ENCODE measurements around the gene PSMA2.

The PSMA2 gene

DNA sequence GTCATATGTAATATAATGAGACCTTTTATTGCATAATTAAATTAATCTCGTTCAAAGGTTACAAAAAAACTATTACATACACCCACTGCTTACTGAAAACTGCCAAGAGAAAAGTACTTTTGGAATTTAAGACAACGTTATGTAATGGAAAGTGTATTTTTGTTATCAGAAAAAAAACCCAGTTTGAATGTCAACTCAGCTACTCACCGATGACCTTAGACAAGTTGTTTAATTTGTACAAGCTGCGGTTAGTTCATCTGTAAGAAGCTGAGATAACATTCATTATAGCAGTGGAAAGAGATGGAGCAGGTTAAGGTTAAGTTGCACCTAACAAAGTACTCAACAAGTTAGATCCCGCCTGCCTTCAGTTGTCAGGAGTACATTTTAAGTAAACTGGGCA, 1.1 kb downstream of the PSMA2 start:
- WGBS (ENCODE audit: extremely low coverage, insufficient coverage, low lambda C conversion rate): no CpG with 5 or more reads among the region's 5 CpGs
- no peak for DNase-seq

DNA sequence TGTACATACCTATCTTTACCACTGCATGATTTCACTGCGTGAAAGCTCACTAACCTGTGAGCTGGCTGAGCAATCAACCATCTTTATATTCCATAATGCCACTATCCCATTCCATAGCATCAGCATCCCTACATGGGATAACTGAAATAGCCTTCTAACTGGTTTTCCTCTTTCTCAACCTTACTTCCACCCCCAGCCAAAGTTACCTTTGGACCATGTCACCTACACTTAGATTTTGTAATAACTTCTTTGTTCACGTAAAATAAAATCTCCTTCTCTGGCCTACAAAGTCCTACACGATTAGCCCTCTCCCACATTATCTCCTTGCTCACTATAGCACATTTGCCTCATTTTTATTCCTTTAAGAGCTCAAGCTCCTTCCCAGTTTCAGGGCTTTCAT, 2.5 kb downstream of the PSMA2 start:
- WGBS (ENCODE audit: extremely low coverage, insufficient coverage, low lambda C conversion rate): 100% methylated on average over 1 of the region's 3 CpGs
- H4K8ac ChIP-seq (ENCODE audit: low read depth, low read length): no peak overlapping the region

More for the DNA sequence above, 1.1 kb downstream of the PSMA2 start:
- Histone ChIP-seq H2AK5ac (ENCODE audit: low read length) (no peak overlapping the region), H2BK5ac (ENCODE audit: low read length) (no peak overlapping the region), H3K23ac (ENCODE audit: low read length) (no peak overlapping the region), H4K8ac (ENCODE audit: low read depth, low read length) (no peak overlapping the region), H3K9ac (ENCODE audit: low read length) (peak overlapping the region; percentile 99), H2BK120ac (ENCODE audit: low read depth, low read length) (no peak overlapping the region), H3K4me1 (ENCODE audit: control insufficient read depth, low read depth, low read length) (peaks cover 5% of the 10 kb centered on the region), H3K56ac (ENCODE audit: low read length) (peak overlapping the region; percentile 100), H3K36me3 (ENCODE audit: control insufficient read depth, insufficient read depth, low read length) (peaks cover 2% of the 10 kb centered on the region), H3K18ac (ENCODE audit: low read length) (no peak overlapping the region), H3K4me2 (ENCODE audit: low read length) (peak overlapping the region; percentile 89), H3K27me3 (ENCODE audit: insufficient read depth, low read length, poor library complexity) (no peaks in the 10 kb centered on the region), H2BK15ac (replicated peaks; ENCODE audit: low read depth) (no peak overlapping the region), H3K79me1 (ENCODE audit: low read length) (peaks cover 5% of the 10 kb centered on the region), H4K5ac (ENCODE audit: low read length) (no peak overlapping the region), H3K27ac (ENCODE audit: low read depth, low read length) (no peak overlapping the region), H3K4ac (ENCODE audit: low read depth, low read length) (no peak overlapping the region), H3K4me3 (ENCODE audit: low read length) (peak overlapping the region; percentile 100), H3K79me2 (ENCODE audit: control insufficient read depth, insufficient read depth, low read length) (peaks cover 68% of the 10 kb centered on the region)

DNA sequence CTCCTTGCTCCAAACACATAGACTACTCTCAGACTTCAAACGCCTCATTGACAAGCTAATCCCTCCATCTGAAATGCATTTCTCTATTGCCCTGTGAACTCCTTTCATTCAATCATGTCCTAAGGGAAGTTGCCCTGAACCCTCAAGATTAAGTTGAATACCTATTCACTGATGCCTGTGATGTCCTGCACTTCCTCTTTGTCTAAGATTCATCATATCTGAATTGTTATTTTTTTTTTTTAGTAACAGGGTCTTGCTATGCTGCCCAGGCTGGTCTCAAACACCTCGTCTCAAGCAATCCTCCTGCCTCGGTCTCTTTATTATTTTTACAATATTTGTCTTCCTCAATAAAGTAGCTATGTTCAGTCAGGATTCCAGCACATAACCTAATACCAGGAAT, 3.2 kb downstream of the PSMA2 start:
- WGBS (ENCODE audit: extremely low coverage, insufficient coverage, low lambda C conversion rate): no CpG with 5 or more reads among the region's 3 CpGs
- H2BK120ac ChIP-seq (ENCODE audit: low read depth, low read length): no peak overlapping the region
- H2BK5ac ChIP-seq (ENCODE audit: low read length): no peak overlapping the region
- peaks cover 5% of the 10 kb centered on the region for H3K4me1 ChIP-seq (ENCODE audit: control insufficient read depth, low read depth, low read length)
- H3K79me2 ChIP-seq (ENCODE audit: control insufficient read depth, insufficient read depth, low read length): peaks cover 63% of the 10 kb centered on the region
- H3K79me1 ChIP-seq (ENCODE audit: low read length): peaks cover 6% of the 10 kb centered on the region
- no peak overlapping the region for H3K23ac ChIP-seq (ENCODE audit: low read length)
- no peak overlapping the region for H2AK5ac ChIP-seq (ENCODE audit: low read length)
- no peaks in the 10 kb centered on the region for H3K36me3 ChIP-seq (ENCODE audit: control insufficient read depth, insufficient read depth, low read length)
- H2BK15ac ChIP-seq (replicated peaks; ENCODE audit: low read depth): no peak overlapping the region
- H3K27me3 ChIP-seq (ENCODE audit: insufficient read depth, low read length, poor library complexity): no peaks in the 10 kb centered on the region
- H3K4me3 ChIP-seq (ENCODE audit: low read length): no peak overlapping the region
- no peak for DNase-seq
- H4K8ac ChIP-seq (ENCODE audit: low read depth, low read length): no peak overlapping the region
- no peak overlapping the region for H3K56ac ChIP-seq (ENCODE audit: low read length)
- no peak overlapping the region for H3K18ac ChIP-seq (ENCODE audit: low read length)
- H3K9ac ChIP-seq (ENCODE audit: low read length): no peak overlapping the region
- no peak overlapping the region for H3K27ac ChIP-seq (ENCODE audit: low read depth, low read length)
- H4K5ac ChIP-seq (ENCODE audit: low read length): peak overlapping the region; percentile 51
- H3K4ac ChIP-seq (ENCODE audit: low read depth, low read length): no peak overlapping the region
- no peak overlapping the region for H3K4me2 ChIP-seq (ENCODE audit: low read length)

More for the DNA sequence above, 2.5 kb downstream of the PSMA2 start:
- H3K36me3 ChIP-seq (ENCODE audit: control insufficient read depth, insufficient read depth, low read length): no peaks in the 10 kb centered on the region
- peaks cover 5% of the 10 kb centered on the region for H3K4me1 ChIP-seq (ENCODE audit: control insufficient read depth, low read depth, low read length)
- H2BK120ac ChIP-seq (ENCODE audit: low read depth, low read length): no peak overlapping the region
- no peak overlapping the region for H4K5ac ChIP-seq (ENCODE audit: low read length)
- peak overlapping the region; percentile 30 for H3K23ac ChIP-seq (ENCODE audit: low read length)
- no peak overlapping the region for H2BK5ac ChIP-seq (ENCODE audit: low read length)
- H3K79me1 ChIP-seq (ENCODE audit: low read length): peaks cover 6% of the 10 kb centered on the region
- no peak overlapping the region for H3K4me2 ChIP-seq (ENCODE audit: low read length)
- no peak overlapping the region for H3K4me3 ChIP-seq (ENCODE audit: low read length)
- H3K18ac ChIP-seq (ENCODE audit: low read length): no peak overlapping the region
- no peak overlapping the region for H3K27ac ChIP-seq (ENCODE audit: low read depth, low read length)
- no peak overlapping the region for H2BK15ac ChIP-seq (replicated peaks; ENCODE audit: low read depth)
- peaks cover 69% of the 10 kb centered on the region for H3K79me2 ChIP-seq (ENCODE audit: control insufficient read depth, insufficient read depth, low read length)
- DNase-seq: no peak
- H3K56ac ChIP-seq (ENCODE audit: low read length): peak overlapping the region; percentile 34
- H3K9ac ChIP-seq (ENCODE audit: low read length): peak overlapping the region; percentile 10
- no peak overlapping the region for H3K4ac ChIP-seq (ENCODE audit: low read depth, low read length)
- no peak overlapping the region for H2AK5ac ChIP-seq (ENCODE audit: low read length)
- H3K27me3 ChIP-seq (ENCODE audit: insufficient read depth, low read length, poor library complexity): no peaks in the 10 kb centered on the region

DNA sequence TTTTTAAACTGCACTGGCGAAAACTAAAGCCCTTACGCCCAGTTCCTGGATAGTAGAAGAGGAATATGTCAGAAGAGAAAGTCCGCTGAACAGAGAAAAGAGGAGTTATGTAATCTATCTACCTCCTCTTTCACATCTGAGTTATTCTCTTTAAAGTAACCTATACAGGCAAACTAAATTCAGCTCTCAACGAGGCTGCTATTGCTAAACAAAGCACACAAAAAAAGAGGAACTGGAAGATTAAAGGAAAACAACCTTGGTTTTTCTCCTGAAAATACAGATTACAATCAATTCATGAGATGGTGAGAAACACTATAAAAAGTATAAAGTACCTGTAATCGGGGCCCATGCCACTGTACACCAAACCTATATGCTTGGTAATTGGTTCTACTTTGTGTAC, 5.8 kb downstream of the PSMA2 start:
- Histone ChIP-seq H3K4me3 (ENCODE audit: low read length) (no peak overlapping the region), H3K4me2 (ENCODE audit: low read length) (no peak overlapping the region), H3K27ac (ENCODE audit: low read depth, low read length) (no peak overlapping the region), H3K27me3 (ENCODE audit: insufficient read depth, low read length, poor library complexity) (no peaks in the 10 kb centered on the region), H3K36me3 (ENCODE audit: control insufficient read depth, insufficient read depth, low read length) (no peaks in the 10 kb centered on the region), H3K56ac (ENCODE audit: low read length) (no peak overlapping the region), H3K9ac (ENCODE audit: low read length) (no peak overlapping the region), H3K4me1 (ENCODE audit: control insufficient read depth, low read depth, low read length) (peaks cover 2% of the 10 kb centered on the region), H2BK5ac (ENCODE audit: low read length) (no peak overlapping the region), H3K18ac (ENCODE audit: low read length) (no peak overlapping the region), H3K79me1 (ENCODE audit: low read length) (peaks cover 4% of the 10 kb centered on the region), H2AK5ac (ENCODE audit: low read length) (no peak overlapping the region), H2BK15ac (replicated peaks; ENCODE audit: low read depth) (no peak overlapping the region), H2BK120ac (ENCODE audit: low read depth, low read length) (no peak overlapping the region), H4K5ac (ENCODE audit: low read length) (no peak overlapping the region), H4K8ac (ENCODE audit: low read depth, low read length) (no peak overlapping the region), H3K4ac (ENCODE audit: low read depth, low read length) (no peak overlapping the region), H3K79me2 (ENCODE audit: control insufficient read depth, insufficient read depth, low read length) (peaks cover 41% of the 10 kb centered on the region), H3K23ac (ENCODE audit: low read length) (no peak overlapping the region)
- no peak for DNase-seq
- WGBS (ENCODE audit: extremely low coverage, insufficient coverage, low lambda C conversion rate): no CpG with 5 or more reads among the region's 5 CpGs

DNA sequence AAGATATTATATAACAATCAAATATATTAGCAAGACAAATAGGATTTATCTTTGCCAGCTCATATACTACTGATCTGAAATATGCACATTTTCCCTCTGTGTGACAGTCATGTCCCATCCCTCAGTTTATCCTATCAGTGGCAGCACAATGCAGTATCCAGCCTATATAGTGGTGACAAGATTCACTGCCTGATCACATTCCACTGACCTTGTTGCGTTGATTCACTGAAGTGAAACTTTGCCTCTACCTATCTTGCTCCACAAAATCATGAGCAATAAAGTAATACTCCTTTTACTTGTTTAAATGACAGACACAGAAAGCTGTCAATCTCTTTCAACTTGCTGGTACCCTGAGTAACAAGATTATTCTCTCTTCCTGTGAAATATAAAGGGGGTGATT, 6.3 kb downstream of the PSMA2 start:
- WGBS (ENCODE audit: extremely low coverage, insufficient coverage, low lambda C conversion rate): no CpG with 5 or more reads among the region's 1 CpG
- no peak overlapping the region for H4K8ac ChIP-seq (ENCODE audit: low read depth, low read length)
- no peak overlapping the region for H4K5ac ChIP-seq (ENCODE audit: low read length)
- no peak overlapping the region for H3K27ac ChIP-seq (ENCODE audit: low read depth, low read length)
- H3K56ac ChIP-seq (ENCODE audit: low read length): no peak overlapping the region
- H2BK120ac ChIP-seq (ENCODE audit: low read depth, low read length): no peak overlapping the region
- H2BK5ac ChIP-seq (ENCODE audit: low read length): no peak overlapping the region
- H3K79me2 ChIP-seq (ENCODE audit: control insufficient read depth, insufficient read depth, low read length): peaks cover 35% of the 10 kb centered on the region
- no peak overlapping the region for H3K4me2 ChIP-seq (ENCODE audit: low read length)
- no peaks in the 10 kb centered on the region for H3K36me3 ChIP-seq (ENCODE audit: control insufficient read depth, insufficient read depth, low read length)
- H2BK15ac ChIP-seq (replicated peaks; ENCODE audit: low read depth): no peak overlapping the region
- DNase-seq: no peak
- no peak overlapping the region for H3K18ac ChIP-seq (ENCODE audit: low read length)
- H3K9ac ChIP-seq (ENCODE audit: low read length): no peak overlapping the region
- no peak overlapping the region for H3K4me3 ChIP-seq (ENCODE audit: low read length)
- H3K4ac ChIP-seq (ENCODE audit: low read depth, low read length): no peak overlapping the region
- no peaks in the 10 kb centered on the region for H3K27me3 ChIP-seq (ENCODE audit: insufficient read depth, low read length, poor library complexity)
- no peak overlapping the region for H2AK5ac ChIP-seq (ENCODE audit: low read length)
- peaks cover 4% of the 10 kb centered on the region for H3K79me1 ChIP-seq (ENCODE audit: low read length)
- H3K4me1 ChIP-seq (ENCODE audit: control insufficient read depth, low read depth, low read length): peaks cover 2% of the 10 kb centered on the region
- no peak overlapping the region for H3K23ac ChIP-seq (ENCODE audit: low read length)

DNA sequence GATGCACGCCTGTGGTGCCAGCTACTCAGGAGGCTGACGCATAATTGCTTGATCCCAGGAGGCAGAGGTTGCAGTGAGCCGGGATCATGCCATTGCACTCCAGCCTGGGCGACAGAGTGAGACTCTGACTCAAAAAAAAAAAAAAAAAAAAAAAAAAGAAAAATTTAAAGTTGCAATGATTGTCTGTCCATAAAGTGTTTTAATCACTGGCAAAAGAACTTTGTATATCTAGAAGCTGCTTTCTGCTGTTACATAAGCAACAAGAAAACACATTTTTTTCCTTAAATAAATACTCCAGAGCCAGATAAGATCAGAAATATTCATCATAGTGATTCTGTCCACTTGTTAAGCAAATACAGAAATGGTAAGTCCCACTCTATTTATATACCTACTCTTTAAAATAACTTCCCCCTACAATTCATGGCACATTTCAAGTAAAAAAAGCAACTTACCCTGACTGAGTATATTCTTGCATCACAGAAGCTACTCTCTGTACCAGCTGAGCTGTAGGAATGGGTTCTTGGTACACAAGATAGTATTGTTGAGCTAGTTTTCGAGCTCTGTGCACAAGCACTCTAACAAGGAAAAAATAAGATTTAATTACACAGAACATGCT, 7.6 kb downstream of the PSMA2 start:
- no peak for DNase-seq

More for the DNA sequence above, 7.6 kb downstream of the PSMA2 start:
- Histone ChIP-seq H2BK5ac (ENCODE audit: low read length) (no peak overlapping the region), H3K36me3 (ENCODE audit: control insufficient read depth, insufficient read depth, low read length) (peaks cover 3% of the 10 kb centered on the region), H2BK120ac (ENCODE audit: low read depth, low read length) (no peak overlapping the region), H4K8ac (ENCODE audit: low read depth, low read length) (no peak overlapping the region), H4K5ac (ENCODE audit: low read length) (no peak overlapping the region), H2BK15ac (replicated peaks; ENCODE audit: low read depth) (no peak overlapping the region), H3K9ac (ENCODE audit: low read length) (no peak overlapping the region), H3K23ac (ENCODE audit: low read length) (no peak overlapping the region), H3K4me2 (ENCODE audit: low read length) (no peak overlapping the region), H3K4me1 (ENCODE audit: control insufficient read depth, low read depth, low read length) (peaks cover under 1% of the 10 kb centered on the region), H3K79me1 (ENCODE audit: low read length) (peaks cover 6% of the 10 kb centered on the region), H3K27ac (ENCODE audit: low read depth, low read length) (no peak overlapping the region), H3K56ac (ENCODE audit: low read length) (no peak overlapping the region), H3K18ac (ENCODE audit: low read length) (no peak overlapping the region), H3K79me2 (ENCODE audit: control insufficient read depth, insufficient read depth, low read length) (peaks cover 22% of the 10 kb centered on the region), H2AK5ac (ENCODE audit: low read length) (no peak overlapping the region), H3K4me3 (ENCODE audit: low read length) (no peak overlapping the region), H3K27me3 (ENCODE audit: insufficient read depth, low read length, poor library complexity) (no peaks in the 10 kb centered on the region), H3K4ac (ENCODE audit: low read depth, low read length) (no peak overlapping the region)
- WGBS (ENCODE audit: extremely low coverage, insufficient coverage, low lambda C conversion rate): no CpG with 5 or more reads among the region's 5 CpGs

All from mesendoderm (in vitro differentiated cells).